B cell (primary cell): ENCODE results near the gene CACNA1D.

ENCODE experiments used
- CTCF ChIP-seq: fragments of 200-600 bp; IDR thresholded peaks from one replicate; pipeline ENCODE4 v1.8.0; 2022; ENCODE audit warnings: antibody characterized with exemption, mild to moderate bottlenecking
- EZH2 ChIP-seq: IDR thresholded peaks from 2 replicates; pipeline ENCODE4 v1.6.1; 2012; ENCODE audit warnings: borderline replicate concordance, low read depth, mild to moderate bottlenecking, moderate library complexity, low read length; ENCODE audit not compliant: insufficient read depth, poor library complexity, severe bottlenecking

DNA sequence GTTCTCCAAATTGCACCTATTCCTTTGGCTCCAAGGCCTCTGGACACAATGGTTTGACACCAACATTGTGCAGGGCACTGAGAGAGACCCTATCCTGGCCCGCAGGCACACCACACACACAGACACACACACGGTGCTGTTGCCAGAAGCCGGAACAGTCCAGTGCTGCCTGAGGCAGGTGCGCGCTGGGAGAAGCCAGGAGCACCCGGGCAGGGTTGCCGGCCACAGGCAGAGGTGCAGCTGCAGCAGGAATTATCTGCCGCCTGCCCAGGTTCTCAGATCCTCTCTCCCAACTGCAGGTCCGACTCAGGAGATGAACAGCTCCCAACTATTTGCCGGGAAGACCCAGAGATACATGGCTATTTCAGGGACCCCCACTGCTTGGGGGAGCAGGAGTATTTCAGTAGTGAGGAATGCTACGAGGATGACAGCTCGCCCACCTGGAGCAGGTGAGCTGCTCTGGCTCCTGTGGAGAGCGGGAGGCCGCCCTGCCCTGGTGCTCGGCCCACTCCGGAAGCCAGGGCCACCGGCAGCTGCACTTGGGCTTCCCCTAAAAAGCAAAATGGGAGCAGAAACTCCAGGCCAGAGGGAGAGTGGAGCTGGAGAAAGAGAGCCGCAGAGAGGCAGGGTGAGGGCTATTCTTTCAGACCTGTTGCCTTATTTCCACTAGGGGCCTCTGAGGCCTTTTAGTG lies 308.9 kb downstream of the CACNA1D start:
- no peak for TF ChIP-seq CTCF
- no peak for TF ChIP-seq EZH2
